NCI-H526 treated with DMSO at 0.1 percent for 48 hours (cell line): ENCODE results near the gene RCC1.
A peak's percentile ranks its signal among the peaks of the same experiment; 100 is the strongest.
"Not testable (repeated sequence)": the region's sequence is repeated elsewhere in the genome, so short reads cannot be mapped to it uniquely, and the experiment has no call there.

Experiments used
- DNase-seq: peaks from one replicate; lab custom pipeline; 2025; lab: John Stamatoyannopoulos, UW

The RCC1 gene

GRCh38 chr1:28512058-28512611 is 6.3 kb downstream of the RCC1 start:
- no peak for DNase-seq

GRCh38 chr1:28514445-28514933 is 8.6 kb downstream of the RCC1 start:
- not testable (repeated sequence) for DNase-seq

GRCh38 chr1:28516518-28516956 is 10.7 kb downstream of the RCC1 start:
- DNase-seq: no peak

DNA sequence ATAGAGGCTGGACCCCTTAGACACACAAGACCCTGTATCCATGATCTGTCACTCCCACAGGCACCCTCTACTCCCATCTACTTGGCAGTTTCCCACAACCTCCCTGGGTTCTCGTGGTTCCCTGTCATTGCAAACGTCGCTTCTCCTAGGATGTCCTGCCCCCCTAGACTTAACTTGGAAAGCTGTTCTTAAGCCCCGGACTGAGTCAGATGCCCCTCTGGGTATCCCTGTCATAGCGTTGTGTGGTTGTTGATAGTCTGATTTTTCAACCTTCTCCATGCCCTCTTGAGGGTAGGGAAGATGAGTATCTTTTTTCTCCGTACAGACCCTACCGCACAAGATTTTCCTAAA is 11.8 kb downstream of the RCC1 start:
- DNase-seq: no peak

- peak; percentile 83 for DNase-seq
Measured at GRCh38 chr1:28518000-28518744, 12.3 kb downstream of the RCC1 start.

GRCh38 chr1:28518745-28519341 is 13.0 kb downstream of the RCC1 start:
- no peak for DNase-seq

DNA sequence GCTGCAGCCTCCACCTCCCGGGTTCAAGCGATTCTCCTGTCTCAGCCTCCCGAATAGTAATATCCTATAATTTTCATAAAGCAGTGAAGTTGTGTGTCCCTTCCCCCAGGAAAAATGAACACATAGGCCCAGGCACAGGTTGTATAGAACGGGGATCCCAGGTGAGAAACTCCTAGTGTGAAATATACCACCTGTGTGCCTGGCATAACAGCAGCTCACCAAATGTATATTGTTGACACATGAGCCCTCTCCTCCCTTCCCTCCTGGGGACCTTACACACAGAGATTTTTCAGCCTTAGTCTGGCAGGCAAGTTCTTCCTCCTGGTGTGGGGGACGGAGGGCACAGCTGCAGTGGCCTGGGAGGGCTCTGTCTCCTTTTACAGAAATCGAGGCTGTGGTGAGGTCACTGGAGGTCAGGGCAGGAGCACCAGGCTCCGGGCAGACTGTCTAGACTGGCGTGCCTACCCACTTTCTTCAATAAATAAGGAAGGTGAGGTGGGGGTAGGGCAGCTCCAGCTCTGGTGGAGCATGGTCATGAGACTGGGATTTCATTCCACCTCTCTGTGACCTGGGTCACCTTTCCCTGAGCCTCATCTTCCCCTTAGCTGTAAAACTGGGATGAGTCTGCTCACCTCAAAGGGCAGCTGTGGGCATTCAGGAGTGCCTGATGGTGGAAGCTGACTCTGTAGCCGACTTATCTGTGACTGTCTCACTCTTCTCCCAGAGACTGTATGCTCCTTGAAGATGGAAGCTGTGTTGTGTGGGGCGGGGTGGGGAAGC is 14.3 kb downstream of the RCC1 start:
- DNase-seq: no peak

DNA sequence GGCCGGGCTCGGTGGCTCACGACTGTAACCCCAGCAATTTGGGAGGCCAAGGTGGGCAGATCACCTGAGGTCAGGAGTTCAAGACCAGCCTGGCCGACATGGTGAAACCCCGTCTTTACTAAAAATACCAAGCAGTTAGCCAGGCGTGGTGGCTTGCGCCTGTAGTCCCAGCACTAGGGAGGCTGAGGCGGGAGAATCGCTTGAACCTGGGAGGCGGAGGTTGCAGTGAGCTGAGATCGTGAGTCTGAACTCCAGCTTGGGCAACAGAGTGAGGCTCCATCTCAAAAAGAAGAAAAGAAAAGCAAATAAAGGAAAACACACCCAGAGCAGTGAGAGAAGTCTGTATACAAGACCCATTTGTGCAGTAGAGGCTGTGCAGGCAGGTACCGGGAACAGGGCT is 15.0 kb downstream of the RCC1 start:
- DNase-seq: not testable (repeated sequence)

- DNase-seq: peak; percentile 43
Measured at GRCh38 chr1:28521502-28522164, 15.8 kb downstream of the RCC1 start.

GRCh38 chr1:28522537-28522936 is 16.7 kb downstream of the RCC1 start:
- DNase-seq: not testable (repeated sequence)

DNA sequence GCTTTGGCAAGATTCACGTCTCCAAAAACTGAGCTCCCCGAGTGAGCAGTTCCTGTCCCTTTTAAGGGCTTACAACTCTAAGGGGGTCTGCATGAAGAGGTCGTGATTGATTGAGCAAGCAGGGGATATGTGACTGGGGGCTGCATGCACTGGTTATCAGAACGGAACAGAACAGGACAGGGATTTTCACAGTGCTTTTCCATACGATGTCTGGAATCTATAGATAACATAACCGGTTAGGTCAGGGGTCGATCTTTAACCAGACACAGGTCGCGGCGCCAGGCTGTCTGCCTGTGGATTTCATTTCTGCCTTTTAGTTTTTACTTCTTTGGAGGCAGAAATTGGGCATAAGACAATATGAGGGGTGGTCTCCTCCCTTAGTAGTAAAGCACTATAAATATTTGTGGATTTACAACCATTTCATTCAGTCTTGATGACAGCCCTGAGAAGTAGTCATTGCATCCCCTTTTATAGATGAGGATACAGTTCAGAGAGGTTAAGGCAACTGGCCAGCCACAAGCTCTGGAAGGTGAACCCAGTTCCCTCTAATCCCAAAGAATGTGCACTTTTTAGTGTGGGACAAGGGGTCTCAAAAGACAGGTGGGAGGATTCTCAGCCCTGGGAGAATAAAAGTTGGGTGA is 19.3 kb downstream of the RCC1 start:
- DNase-seq: not testable (repeated sequence)

GRCh38 chr1:28526886-28527285 is 21.0 kb downstream of the RCC1 start:
- no peak for DNase-seq

GRCh38 chr1:28530456-28530855 is 24.6 kb downstream of the RCC1 start:
- no peak for DNase-seq

DNA sequence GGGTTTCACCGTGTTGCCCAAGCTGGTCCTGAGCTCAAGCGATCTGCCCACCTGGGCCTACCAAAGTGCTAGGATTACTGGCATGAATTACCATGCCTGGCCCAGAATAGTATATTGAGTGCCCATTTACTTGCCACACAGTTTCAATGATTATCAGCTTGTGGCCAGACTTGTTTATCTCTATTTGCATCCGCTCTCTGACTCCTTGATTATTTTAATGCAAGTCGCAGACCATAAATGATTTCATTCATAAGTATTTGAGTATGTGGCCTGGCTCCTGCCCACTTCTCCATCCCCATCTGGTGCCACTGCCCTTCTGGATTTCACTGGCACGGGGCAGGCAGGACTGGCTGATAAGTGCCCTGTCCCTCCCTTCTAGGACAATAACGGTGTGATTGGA is 28.8 kb downstream of the RCC1 start:
- DNase-seq: no peak

DNA sequence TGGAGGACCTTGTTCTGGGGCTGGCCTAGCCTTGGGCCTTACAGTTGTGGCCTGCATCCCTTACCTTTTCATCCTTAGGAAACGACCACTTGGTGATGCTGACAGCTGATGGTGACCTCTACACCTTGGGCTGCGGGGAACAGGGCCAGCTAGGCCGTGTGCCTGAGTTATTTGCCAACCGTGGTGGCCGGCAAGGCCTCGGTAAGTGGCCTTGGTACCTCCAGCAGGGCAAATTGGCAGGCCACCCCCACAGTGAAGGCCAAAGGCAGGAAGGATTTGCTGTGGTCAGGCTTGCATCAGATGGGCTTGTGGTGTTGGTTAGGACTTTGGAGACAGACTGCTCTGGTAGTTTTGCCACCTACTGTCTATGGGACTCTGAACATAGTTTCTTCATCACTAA is 29.3 kb downstream of the RCC1 start:
- DNase-seq: no peak

DNA sequence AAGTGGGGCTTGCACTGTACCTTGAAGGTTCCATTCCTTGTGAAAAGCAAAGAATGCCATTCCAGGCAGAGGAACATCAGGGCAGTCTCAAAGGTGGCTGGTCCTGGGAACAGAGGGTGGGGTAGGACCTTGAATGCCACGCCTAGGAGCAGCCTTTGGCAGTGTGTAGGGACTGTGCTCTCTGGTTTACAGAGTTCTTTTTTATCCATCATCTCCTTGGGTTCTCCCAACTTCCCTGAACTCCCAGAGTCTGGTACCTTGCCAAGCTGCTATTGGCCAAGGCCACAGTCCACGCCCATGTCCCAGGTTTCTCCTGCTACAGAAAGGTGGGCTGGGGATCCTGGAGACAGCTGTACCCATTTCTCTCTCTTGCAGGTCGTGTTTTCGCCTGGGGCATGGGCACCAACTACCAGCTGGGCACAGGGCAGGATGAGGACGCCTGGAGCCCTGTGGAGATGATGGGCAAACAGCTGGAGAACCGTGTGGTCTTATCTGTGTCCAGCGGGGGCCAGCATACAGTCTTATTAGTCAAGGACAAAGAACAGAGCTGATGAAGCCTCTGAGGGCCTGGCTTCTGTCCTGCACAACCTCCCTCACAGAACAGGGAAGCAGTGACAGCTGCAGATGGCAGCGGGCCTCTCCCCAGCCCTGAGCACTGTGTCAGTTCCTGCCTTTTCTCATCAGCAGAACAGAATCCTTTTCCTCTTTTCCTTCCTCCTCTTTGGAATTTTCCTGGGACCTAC is 31.8 kb downstream of the RCC1 start:
- DNase-seq: no peak

DNA sequence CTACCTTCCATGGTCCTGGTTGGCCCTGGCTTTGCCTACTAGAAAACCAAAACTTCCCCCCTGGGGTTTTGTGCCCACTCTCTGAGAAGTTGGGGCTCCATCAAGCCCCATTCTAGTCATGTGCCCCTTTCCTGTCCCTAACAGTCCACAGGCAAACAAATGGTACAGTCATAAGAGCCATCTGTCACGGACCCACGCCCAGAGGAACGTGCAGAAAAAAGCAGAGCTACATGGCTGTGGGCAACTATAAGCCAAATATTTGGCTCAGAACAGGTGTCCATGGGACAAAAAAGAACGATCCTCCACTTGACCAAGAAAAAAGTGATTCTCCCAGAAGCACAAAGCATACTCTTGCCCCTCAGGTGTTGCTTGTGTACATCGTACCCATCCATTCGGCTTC is 32.4 kb downstream of the RCC1 start:
- no peak for DNase-seq

- no peak for DNase-seq
Measured at GRCh38 chr1:28540651-28541050, 34.8 kb downstream of the RCC1 start.

GRCh38 chr1:28541414-28542015 is 35.7 kb downstream of the RCC1 start:
- DNase-seq: not testable (repeated sequence)

DNA sequence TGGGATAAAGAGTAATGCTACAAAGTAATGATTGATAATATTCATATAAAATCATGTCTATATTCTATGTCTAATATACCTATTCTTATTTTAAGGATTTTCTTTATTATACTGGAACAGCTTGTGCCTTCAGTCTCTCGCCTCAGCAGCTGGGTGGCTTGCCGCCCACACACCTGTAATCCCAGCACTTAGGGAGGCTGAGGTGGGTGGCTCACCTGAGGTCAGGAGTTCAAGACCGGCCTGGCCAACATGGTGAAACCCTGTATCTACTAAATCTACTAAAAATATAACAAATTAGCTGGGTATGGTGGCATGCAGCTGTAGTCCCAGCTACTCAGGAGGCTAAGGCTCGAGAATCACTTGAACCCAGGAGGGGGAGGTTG is 39.4 kb downstream of the RCC1 start:
- DNase-seq: no peak
